GM21360 (cell line): ENCODE measurements around the gene NAPB.

Experiments used
- ATAC-seq: cut with Tn5 transposase; IDR thresholded peaks from one replicate; pipeline ENCODE4 v1.9.1; 2021; ENCODE audit warnings: mild to moderate bottlenecking, moderate library complexity; ENCODE audit not compliant: unreplicated experiment

Gene NAPB

GRCh38 chr20:23407781-23408464 is 13.4 kb downstream of the NAPB start:
- peak; percentile 89 for ATAC-seq

GRCh38 chr20:23406880-23407279 is 14.4 kb downstream of the NAPB start:
- no peak for ATAC-seq

- no peak for ATAC-seq
Measured at GRCh38 chr20:23404196-23404595, 17.1 kb downstream of the NAPB start.

GRCh38 chr20:23403751-23404150 is 17.5 kb downstream of the NAPB start:
- no peak for ATAC-seq

GRCh38 chr20:23401051-23401450 is 20.2 kb downstream of the NAPB start:
- no peak for ATAC-seq

- no peak for ATAC-seq
Measured at GRCh38 chr20:23399568-23400241, 21.6 kb downstream of the NAPB start.

- no peak for ATAC-seq
Measured at GRCh38 chr20:23397961-23398360, 23.3 kb downstream of the NAPB start.

- ATAC-seq: no peak
Measured at GRCh38 chr20:23396950-23397627, 24.2 kb downstream of the NAPB start.

GRCh38 chr20:23393996-23394775 is 27.1 kb downstream of the NAPB start:
- no peak for ATAC-seq

- ATAC-seq: no peak
Measured at GRCh38 chr20:23391707-23392310, 29.5 kb downstream of the NAPB start.

GRCh38 chr20:23390091-23390774 is 31.1 kb downstream of the NAPB start:
- ATAC-seq: no peak

GRCh38 chr20:23387118-23387443 is 34.2 kb downstream of the NAPB start:
- no peak for ATAC-seq

- ATAC-seq: no peak
Measured at GRCh38 chr20:23386304-23387117, 34.8 kb downstream of the NAPB start.

- ATAC-seq: no peak
Measured at GRCh38 chr20:23381876-23382275, 39.4 kb downstream of the NAPB start.

GRCh38 chr20:23379772-23380171 is 41.5 kb downstream of the NAPB start:
- ATAC-seq: no peak

GRCh38 chr20:23375827-23376226 is 45.5 kb downstream of the NAPB start:
- ATAC-seq: no peak

GRCh38 chr20:23374441-23374840 is 46.8 kb downstream of the NAPB start:
- no peak for ATAC-seq

GRCh38 chr20:23371496-23371895 is 49.8 kb downstream of the NAPB start:
- no peak for ATAC-seq

- no peak for ATAC-seq
Measured at GRCh38 chr20:23370873-23371272, 50.4 kb downstream of the NAPB start.

- no peak for ATAC-seq
Measured at GRCh38 chr20:23370274-23370673, 51.0 kb downstream of the NAPB start.
